Stimulated activated CD4-positive, alpha-beta T cell treated with anti-CD3 and anti-CD28 coated beads, TNF-alpha, amount 100 ng/mL, for 24 hours (primary cell): ENCODE data around the gene MATN4.

Experiments used
- DNase-seq, 3 experiments: peaks; one replicate each; pipeline ENCODE4 v3.0.0-alpha.2; 2020; ENCODE audit warnings: low read depth in 3 of 3

Gene MATN4

GRCh38 chr20:45248609-45249008 lies 59.5 kb downstream of the MATN4 start:
- no peak for DNase-seq

GRCh38 chr20:45247865-45248264 lies 60.2 kb downstream of the MATN4 start:
- DNase-seq, result no peak

GRCh38 chr20:45246109-45246508 lies 62.0 kb downstream of the MATN4 start:
- no peak for DNase-seq
